ENCODE measurements around the gene MYLK3. TPM values are rescaled to one million over a fixed set of nuclear protein-coding genes. Genes with fewer than 3 reads are reported as not detected.

MYLK3 gene
- total RNA-seq, 4 donors from 2014 or later, result not detected

- Histone ChIP-seq H3K27me3 (no peaks in the 10 kb centered on the region), H3K9me3 (no peaks in the 10 kb centered on the region), H3K4me3 (no peak overlapping the region), H3K4me1 (no peaks in the 10 kb centered on the region), H3K27ac (no peak overlapping the region), H3K36me3 (no peaks in the 10 kb centered on the region)
- TF ChIP-seq CTCF (IDR thresholded peaks at IDR 0.05) (no peak), POLR2A (IDR thresholded peaks at IDR 0.05) (no peak)
- DNase-seq, result no peak
Measured at GRCh38 chr16:46714797-46715591, 33.1 kb downstream of the MYLK3 start.

GRCh38 chr16:46713634-46714033 lies 34.5 kb downstream of the MYLK3 start:
- H3K9me3 ChIP-seq, result no peaks in the 10 kb centered on the region
- H3K27ac ChIP-seq, result no peak overlapping the region
- TF ChIP-seq CTCF (IDR thresholded peaks at IDR 0.05) (no peak), POLR2A (IDR thresholded peaks at IDR 0.05) (no peak)
- no peak overlapping the region for H3K4me3 ChIP-seq
- no peaks in the 10 kb centered on the region for H3K4me1 ChIP-seq
- no peaks in the 10 kb centered on the region for H3K27me3 ChIP-seq
- H3K36me3 ChIP-seq, result no peaks in the 10 kb centered on the region
- DNase-seq, result no peak

DNA sequence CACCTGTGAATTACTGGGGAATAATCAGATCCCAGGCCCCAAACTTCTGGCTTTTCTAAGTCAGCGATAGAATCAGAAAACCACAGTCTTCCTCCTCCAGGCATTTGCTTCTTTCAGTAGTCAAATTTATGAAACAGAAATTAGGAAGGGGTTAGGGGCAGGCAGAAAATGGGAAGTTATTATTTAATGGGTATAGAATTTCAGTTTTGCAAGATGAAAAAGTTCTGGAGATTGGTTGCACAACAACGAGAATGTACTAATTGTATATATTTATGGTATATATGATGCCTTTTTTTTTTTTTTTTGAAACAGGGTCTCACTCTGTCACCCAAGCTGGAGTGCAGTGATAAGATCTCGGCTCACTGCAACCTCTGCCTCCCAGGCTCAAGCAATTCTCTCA lies 35.2 kb downstream of the MYLK3 start:
- Histone ChIP-seq H3K27me3 (no peaks in the 10 kb centered on the region), H3K36me3 (no peaks in the 10 kb centered on the region), H3K4me3 (no peak overlapping the region), H3K27ac (no peak overlapping the region), H3K4me1 (no peaks in the 10 kb centered on the region), H3K9me3 (no peaks in the 10 kb centered on the region)
- no peak for DNase-seq
- TF ChIP-seq CTCF (IDR thresholded peaks at IDR 0.05) (no peak), POLR2A (IDR thresholded peaks at IDR 0.05) (no peak)

GRCh38 chr16:46711106-46712058 lies 36.8 kb downstream of the MYLK3 start:
- Histone ChIP-seq H3K4me1 (no peaks in the 10 kb centered on the region), H3K9me3 (no peaks in the 10 kb centered on the region), H3K36me3 (no peaks in the 10 kb centered on the region), H3K27me3 (no peaks in the 10 kb centered on the region), H3K27ac (no peak overlapping the region), H3K4me3 (no peak overlapping the region)
- no peak for DNase-seq
- no peak for TF ChIP-seq POLR2A (IDR thresholded peaks at IDR 0.05)

DNA sequence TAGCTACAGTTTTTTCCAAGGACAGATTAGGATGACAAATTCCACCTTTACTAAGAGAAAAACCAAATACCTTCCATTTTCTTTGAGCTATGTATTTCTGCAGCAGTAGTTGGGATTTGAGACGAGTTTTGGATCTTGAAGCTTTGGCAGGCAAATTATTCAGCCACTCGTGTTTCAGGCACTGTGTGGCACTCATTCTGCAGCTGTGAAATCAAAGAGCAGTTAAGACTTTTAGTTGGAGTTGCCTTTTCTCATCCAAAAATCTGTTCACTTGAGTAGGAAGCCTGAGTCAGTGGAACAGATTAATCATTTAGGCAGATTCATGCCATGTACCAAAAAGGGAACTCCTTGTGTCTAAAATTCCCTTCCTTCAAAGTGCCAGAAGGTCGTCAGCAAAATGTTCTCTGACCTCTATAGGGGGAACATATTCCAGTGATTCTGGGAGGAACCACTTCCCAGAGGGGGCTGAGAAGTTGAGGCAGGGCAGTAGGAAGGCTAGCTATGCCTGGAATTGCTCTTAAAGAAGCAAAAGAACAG lies 38.6 kb downstream of the MYLK3 start:
- TF ChIP-seq CTCF (IDR thresholded peaks at IDR 0.05), result no peak
- Histone ChIP-seq H3K4me1 (no peaks in the 10 kb centered on the region), H3K9me3 (no peaks in the 10 kb centered on the region), H3K27me3 (no peaks in the 10 kb centered on the region), H3K27ac (no peak overlapping the region), H3K36me3 (no peaks in the 10 kb centered on the region), H3K4me3 (no peak overlapping the region)
- DNase-seq, result no peak

GRCh38 chr16:46706642-46707041 lies 41.5 kb downstream of the MYLK3 start:
- no peaks in the 10 kb centered on the region for H3K27me3 ChIP-seq
- TF ChIP-seq POLR2A (IDR thresholded peaks at IDR 0.05) (no peak), CTCF (IDR thresholded peaks at IDR 0.05) (no peak)
- H3K4me3 ChIP-seq, result no peak overlapping the region
- no peak for DNase-seq
- no peak overlapping the region for H3K27ac ChIP-seq
- H3K9me3 ChIP-seq, result no peaks in the 10 kb centered on the region
- no peaks in the 10 kb centered on the region for H3K36me3 ChIP-seq
- no peaks in the 10 kb centered on the region for H3K4me1 ChIP-seq
